ENCODE data around the gene CD74.
A peak's percentile ranks its signal among the peaks of the same experiment; 100 is the strongest.

Gene CD74

GRCh38 chr5:150389531-150390266 lies 23.0 kb downstream of the CD74 start:
- no peak overlapping the region for H3K4me3 ChIP-seq (replicated peaks; ENCODE audit: low read depth, low read length)
- no peak for DNase-seq (ENCODE audit: extremely low read depth, low read depth)
- TF ChIP-seq CTCF (IDR thresholded peaks at IDR 0.05; ENCODE audit: low read depth, low read length, missing control alignments): no peak

GRCh38 chr5:150386024-150386855 lies 26.5 kb downstream of the CD74 start:
- no peak for DNase-seq (ENCODE audit: extremely low read depth, low read depth)
- TF ChIP-seq CTCF (IDR thresholded peaks at IDR 0.05; ENCODE audit: low read depth, low read length, missing control alignments): no peak
- H3K4me3 ChIP-seq (replicated peaks; ENCODE audit: low read depth, low read length): no peak overlapping the region

DNA sequence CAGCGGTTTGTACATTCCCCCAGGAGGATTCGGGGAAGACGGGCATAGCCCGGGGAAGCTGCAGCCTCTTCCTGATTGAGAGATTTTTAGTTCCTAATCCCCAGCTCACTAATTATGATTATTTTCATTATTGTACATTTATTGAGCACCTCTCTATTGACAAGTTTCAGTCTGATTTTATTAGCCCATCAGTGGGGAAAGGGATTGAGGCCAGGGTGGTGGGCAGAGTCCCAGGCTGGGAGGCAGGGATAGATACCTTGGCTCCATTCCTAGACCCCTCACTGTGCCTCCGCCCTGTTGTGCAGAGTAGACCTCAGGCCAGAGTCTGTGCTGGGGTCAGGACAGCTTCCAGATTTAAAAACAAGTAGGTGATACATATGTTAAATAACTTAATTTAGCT lies 28.0 kb downstream of the CD74 start:
- H3K4me3 ChIP-seq (replicated peaks; ENCODE audit: low read depth, low read length): no peak overlapping the region
- no peak for DNase-seq (ENCODE audit: extremely low read depth, low read depth)
- no peak for TF ChIP-seq CTCF (IDR thresholded peaks at IDR 0.05; ENCODE audit: low read depth, low read length, missing control alignments)

DNA sequence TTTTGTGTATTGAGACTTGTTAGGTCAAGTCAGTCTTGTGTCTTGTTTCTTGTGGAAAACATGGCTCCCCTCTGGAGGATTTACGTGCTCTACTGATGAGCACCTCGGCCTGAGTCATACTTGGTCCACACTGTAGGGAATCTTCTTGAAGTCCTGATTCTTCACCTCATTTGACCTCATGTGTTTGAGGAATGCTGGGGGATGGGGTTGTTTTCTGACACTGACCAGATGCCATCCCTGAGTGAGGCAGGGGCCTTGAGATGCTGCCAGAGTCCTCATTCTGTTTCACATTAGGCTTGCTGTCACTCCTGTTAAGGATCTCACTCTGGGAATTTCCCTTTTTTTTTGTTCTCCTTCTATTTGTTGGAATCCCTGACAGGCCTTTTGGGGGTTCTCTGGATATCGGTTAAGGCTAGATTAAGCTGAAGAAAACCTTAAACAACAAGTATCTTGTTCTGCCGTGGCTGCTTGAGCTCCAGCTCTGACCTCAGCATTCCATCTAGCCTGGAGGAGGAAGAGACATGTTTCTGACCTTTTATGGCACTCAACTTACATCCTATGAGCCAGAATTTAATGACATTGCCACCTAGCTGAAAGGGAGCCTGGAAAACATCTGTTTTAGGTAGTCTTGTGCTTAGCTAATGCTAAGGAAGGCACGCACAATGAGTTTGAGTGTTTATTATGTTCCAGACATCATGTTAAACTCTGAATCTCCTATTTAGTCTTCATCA lies 34.6 kb downstream of the CD74 start:
- TF ChIP-seq CTCF (IDR thresholded peaks at IDR 0.05; ENCODE audit: low read depth, low read length, missing control alignments): no peak
- peak; percentile 93 for DNase-seq (ENCODE audit: extremely low read depth, low read depth)
- no peak overlapping the region for H3K4me3 ChIP-seq (replicated peaks; ENCODE audit: low read depth, low read length)

- DNase-seq (ENCODE audit: extremely low read depth, low read depth): no peak
- no peak for TF ChIP-seq CTCF (IDR thresholded peaks at IDR 0.05; ENCODE audit: low read depth, low read length, missing control alignments)
- H3K4me3 ChIP-seq (replicated peaks; ENCODE audit: low read depth, low read length): no peak overlapping the region
Observed at GRCh38 chr5:150376799-150377771, 35.6 kb downstream of the CD74 start.

DNA sequence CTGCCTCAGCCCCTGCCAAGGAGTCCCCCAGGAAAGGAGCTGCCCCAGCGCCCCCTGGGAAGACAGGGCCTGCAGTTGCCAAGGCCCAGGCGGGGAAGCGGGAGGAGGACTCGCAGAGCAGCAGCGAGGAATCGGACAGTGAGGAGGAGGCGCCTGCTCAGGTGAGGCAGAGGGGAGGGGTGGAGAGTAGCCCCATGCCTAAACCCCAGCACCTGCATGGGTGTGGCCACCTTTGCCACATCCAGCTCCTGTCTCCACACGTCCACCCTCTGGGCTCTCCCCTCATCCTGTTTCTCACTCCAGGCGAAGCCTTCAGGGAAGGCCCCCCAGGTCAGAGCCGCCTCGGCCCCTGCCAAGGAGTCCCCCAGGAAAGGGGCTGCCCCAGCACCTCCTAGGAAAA lies 38.1 kb downstream of the CD74 start:
- no peak for TF ChIP-seq CTCF (IDR thresholded peaks at IDR 0.05; ENCODE audit: low read depth, low read length, missing control alignments)
- DNase-seq (ENCODE audit: extremely low read depth, low read depth): no peak
- no peak overlapping the region for H3K4me3 ChIP-seq (replicated peaks; ENCODE audit: low read depth, low read length)

Data from HFF-Myc (cell line).